Stimulated activated CD4-positive, alpha-beta T cell treated with anti-CD3 and anti-CD28 coated beads, Interleukin-1b, Interleukin-23, amount 100 ng/mL, for 1 hour (primary cell): ENCODE results near the gene ELF5.

Experiments used
- DNase-seq, 2 donors: peaks; one replicate each; pipeline ENCODE4 v3.0.0-alpha.2; 2020; ENCODE audit warnings: low read depth in 2 of 2

The ELF5 gene

DNA sequence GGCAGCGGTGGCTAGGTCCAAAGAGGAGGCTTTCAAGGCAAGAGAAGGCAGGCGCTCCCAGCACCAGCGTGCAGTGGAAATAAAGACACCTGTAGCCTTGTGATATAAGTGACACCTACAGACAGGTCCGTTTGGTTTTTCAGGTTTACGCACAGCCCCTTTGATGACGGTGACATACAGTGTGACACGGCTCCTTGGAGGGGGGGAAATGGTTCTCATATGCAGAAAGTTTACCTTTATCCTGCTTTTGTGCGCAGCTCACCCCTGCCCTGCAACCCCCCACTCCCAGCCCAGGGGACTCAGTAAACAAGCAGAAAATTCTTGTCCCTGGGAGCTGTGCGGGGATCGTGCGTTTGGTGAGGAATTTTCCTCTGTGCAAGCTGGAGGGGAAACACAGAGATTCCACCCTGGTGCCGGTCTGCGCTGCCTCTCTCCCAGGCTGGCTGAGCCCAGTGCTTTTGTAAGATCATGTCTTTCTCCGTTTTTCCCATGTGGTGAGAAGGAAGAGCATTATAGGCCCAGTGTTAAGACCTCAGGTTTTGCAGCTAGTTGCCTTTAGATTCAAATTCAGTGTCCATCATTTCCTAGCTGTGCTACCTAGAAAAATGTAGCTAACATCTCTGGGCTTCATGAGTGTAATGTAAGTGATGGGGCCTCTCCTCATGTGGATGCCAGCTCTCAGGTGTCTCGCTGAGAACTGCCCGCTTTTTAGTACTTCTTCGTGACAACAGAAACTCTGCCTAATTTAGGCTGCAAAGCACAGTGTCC, at the start of gene ELF5:
TSS of gene ELF5 (minus strand) at position 113 of the 768 bp plus-strand sequence. CDS start 8,045 bp downstream, outside the sequence.
- DNase-seq: no peak

DNA sequence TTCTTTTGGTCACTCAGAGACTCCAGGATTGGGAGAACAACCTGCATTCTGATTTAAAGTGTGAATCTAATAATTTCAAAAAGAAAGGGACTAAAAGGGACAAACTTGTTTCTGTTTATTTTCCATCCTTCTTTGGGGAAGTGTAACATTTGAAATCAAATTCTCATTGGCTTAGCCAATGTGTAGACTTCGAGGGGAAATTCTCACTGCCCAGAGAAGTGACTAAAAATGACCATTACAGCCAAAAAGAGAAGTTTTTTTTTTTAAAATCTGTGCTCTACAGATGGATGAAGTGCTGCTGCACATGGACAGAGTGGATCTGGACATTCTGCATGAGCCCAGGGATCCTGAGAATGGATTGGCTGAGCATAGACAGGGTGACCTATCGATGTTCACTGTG, 49.4 kb upstream of the ELF5 start:
- DNase-seq: no peak

DNA sequence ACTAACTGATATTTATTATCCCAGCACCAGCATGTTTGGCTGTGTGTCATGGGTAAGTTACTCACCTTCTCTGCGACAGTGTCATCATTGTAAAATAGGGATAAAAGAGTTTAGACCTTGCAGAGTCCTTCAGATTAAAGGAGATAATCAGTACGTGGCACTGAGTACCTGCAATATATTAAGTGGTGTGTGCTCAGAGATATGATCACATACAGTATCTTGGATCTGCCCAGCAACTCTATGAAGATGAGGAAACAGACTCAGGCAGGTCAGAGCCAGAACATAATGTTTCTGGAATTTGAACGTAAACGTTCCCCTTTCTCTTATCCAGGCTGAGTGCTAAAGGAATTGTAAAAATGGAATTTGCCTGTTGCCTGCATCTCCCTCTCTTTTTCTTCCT, 46.9 kb upstream of the ELF5 start:
- no peak for DNase-seq

DNA sequence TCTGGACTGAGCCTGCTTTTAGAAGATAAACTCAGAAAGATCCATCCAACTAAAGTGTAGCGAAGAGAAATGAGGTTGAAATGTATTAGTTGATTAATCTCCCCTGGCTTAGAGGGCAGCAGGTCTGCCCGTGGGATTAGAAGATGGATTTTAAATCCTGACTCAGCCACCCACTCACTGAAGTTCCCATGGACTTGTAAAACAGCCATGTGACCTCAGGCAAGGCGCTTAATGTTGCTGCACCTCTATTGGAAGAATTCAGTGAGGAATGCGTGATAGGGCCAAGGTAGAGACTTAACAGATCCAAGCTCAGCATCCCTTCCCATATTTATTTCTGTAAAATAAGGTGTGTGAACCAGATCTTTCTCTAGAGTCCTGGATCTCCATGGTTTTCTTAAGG, 45.1 kb upstream of the ELF5 start:
- DNase-seq: no peak

DNA sequence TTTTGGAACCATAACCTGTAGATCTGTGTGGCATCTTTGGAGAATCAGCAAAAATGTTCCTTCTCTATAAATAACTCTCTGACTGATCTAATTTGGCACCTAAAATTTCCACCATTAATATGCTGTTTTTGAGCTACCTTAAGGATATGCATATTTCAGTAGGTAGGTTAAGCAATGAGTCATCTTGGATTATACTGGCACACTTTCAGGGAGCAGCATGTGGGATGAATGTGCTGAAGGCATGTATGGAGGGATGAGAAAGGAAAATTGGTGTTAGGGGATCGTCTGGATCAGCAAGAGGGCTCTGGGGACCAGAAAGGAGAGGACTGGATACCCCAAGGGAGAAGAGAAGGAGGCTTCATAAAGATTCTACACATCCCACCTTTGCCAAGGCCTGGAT, 44.6 kb upstream of the ELF5 start:
- DNase-seq: no peak

DNA sequence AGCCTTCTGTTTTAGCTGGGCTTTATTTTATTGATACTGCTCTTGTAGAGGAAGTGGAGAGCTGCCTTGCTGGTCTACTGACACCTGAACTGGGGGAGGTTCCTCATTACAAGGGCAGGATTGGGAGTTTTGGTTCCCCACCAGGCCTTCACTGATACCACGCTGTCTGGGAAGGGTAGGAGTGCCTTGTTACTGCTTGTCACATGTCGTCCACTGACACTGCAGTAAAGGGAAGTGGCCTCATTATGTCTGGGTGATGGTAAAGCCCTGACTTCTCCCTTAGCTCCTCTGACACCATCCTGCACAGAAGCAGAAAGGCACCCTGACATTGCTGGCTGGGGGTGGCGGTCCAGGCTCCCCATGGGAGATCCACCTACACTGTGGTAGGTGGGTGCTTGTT, 38.7 kb upstream of the ELF5 start:
- no peak for DNase-seq

DNA sequence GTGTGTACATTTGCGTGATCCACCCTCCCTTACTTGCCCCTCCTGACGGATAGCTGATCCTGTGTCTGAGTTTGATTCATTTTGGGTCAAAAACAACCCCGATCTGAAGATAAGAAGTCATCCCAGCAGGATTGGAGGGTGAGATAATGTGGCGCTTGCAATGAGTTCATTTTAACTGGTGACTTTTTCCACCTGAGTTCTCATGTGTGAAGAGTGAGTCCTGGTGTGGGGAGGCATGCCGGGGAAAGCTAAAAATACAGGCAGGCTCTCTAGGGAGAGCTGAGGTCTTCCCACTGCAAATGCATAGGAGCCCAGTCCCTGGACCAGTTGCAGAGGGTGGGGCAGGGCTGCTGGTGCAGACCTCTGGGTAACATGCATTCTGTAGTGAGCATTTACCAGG, 35.7 kb upstream of the ELF5 start:
- DNase-seq: no peak

DNA sequence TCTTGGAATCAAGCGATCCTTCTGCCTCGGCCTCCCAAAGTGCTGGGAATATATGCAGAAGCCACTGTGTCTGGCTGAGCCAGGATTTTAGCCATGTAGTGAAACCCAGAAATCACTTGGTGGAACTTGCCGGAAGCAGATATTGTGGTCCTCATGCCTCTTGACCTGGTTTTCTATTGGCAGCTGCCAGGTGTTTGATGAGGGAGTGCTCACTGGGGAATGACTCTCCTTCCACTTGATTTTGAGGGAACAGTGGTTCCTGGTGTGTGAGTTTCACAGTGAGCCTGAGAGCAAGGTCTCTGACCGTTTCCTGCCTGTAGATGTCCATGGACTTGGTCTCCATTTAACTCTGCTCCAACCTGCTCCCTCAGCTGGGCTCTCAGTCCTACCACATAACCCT, 34.7 kb upstream of the ELF5 start:
- DNase-seq: no peak

DNA sequence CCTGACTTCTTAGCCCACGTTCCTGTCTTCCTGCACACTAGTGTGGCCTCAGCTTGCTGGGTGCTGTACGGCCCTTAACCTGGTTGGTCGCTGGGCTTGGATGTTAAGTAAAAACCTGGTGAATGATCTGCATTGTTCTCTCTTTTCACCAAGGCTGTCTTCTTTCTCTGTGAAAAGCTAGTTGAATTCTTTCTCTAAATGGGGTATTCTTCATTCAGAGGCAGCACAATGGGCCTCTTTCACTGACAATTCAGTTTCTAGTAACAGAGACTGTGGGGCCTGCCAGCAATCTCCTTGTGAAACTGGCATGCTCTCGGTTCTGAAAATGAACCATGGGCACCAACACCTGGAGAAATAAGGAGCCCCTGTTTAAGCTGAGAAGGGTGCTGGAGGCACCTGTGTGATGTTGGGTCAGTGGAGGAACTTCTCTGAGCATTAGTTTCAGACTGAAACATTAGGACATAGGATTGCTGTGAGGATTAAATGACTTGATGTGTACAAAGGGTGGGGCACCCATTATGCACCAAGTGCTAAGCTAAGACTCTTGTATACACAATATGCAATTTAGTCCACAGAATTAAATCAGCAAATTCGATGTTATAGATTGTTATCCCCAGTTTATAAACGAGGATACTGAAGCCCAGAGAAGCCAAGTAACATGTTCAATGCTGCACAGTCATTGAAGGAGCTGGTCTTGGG, 33.1 kb upstream of the ELF5 start:
- DNase-seq: no peak

DNA sequence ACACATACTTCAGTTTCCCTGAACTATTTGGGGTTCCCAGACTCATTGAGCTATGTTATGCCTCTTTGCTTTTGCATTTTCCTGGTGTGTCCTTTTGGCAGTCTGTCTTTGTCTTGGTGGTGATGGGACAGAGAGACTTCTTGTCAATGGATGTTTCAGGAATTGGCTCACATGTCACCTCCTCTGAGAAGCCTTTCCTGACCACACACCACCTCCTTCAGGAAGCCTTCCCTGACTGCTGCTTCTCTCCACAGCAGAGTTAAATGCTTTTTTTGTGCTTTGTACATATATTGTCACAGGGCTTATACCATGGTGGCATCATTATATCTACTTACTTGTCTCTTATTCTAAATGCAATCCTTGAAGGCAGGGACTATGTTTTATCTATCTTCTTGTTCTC, 28.5 kb upstream of the ELF5 start:
- no peak for DNase-seq

DNA sequence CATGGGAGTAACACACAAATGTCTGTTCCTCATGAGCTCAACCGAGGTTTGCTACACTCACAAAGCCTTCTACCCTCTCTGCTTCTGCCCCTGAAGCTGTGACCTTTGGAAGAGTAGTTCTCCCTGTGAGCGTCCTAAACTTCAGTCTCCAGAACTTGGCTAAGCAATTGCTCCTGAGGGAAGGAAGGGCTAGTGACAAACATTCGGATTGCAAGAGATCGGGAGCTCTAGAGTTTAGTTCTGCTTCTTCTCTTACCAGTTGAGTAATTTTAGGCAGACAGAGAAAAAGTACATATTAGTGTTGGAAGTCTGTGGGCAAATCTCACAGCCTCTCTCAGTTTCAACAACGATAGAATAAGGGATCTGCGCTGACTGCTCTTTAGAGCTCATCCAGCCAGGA, 27.3 kb upstream of the ELF5 start:
- no peak for DNase-seq

DNA sequence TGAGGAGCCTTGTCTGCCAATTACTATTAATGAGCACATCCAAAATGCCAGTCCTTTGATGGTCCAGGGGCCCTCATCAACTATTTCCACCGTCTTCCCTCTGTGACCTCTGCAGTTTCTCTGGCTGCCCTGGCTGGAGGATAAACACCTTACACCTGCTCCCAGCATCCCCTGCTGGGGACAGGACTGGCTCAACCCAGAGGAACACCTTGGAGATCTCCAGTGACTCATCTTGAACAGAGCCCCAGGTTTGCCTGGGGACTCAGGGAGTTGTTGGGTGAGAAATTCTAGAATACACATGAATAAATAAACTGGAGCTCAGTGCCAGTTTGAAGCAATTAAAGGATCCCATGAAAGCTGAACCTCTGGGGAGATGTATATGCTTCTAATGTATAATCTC, 24.0 kb upstream of the ELF5 start:
- DNase-seq: no peak

DNA sequence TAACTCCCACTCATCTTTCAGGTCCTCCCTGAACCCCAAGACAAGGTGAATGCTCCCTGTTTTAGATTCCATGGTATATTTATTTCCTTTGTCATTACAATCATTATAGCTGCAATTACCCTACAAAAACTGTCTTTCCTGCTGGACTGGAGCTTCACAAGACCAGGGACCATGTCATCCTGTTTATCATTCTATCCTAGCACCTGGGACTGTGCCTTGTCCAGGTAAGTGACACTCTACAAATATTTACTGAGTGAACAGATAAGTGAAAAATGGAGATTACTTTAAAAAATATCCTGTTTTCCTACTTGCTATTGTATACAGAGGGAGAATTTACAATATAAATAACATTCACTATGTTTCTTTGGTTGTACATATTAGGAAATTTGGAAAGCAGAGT, 22.5 kb upstream of the ELF5 start:
- no peak for DNase-seq

DNA sequence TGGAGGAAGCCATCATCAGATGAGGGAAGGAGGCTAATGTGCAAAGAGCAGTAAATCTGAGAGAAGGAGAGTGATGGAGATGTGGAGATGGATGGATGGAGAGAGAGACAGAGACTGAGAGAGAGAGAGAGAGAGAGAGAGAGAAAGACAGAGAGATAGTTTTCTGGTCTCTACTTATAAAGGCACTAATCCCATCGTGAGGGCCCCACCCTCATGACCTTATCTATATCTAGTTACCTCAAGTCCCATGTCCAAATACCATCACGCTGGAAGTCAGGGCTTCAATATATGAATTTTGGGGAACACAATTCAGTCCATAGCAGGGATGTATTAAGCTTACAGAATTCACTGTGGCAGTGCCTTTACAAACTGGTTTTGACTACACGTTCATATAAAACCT, 21.2 kb upstream of the ELF5 start:
- no peak for DNase-seq

DNA sequence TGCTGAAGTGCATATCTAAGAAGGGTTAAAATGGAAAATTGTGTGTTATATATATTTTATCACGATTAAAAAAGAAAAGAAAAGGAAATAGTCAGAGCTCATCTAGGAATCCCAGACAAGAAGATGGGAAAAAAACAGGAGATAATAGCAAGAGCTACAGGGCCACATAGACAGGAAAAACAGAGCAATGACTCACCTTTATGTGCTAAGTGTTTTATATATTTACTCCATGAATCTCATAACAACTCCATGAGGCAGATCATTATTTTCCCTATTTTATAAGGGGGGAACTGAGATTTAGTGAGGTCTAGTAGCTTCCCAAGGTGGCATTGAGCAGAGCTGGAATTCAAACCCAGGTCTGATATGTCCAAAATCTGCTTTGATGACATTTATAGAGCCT, 18.1 kb upstream of the ELF5 start:
- DNase-seq: no peak

DNA sequence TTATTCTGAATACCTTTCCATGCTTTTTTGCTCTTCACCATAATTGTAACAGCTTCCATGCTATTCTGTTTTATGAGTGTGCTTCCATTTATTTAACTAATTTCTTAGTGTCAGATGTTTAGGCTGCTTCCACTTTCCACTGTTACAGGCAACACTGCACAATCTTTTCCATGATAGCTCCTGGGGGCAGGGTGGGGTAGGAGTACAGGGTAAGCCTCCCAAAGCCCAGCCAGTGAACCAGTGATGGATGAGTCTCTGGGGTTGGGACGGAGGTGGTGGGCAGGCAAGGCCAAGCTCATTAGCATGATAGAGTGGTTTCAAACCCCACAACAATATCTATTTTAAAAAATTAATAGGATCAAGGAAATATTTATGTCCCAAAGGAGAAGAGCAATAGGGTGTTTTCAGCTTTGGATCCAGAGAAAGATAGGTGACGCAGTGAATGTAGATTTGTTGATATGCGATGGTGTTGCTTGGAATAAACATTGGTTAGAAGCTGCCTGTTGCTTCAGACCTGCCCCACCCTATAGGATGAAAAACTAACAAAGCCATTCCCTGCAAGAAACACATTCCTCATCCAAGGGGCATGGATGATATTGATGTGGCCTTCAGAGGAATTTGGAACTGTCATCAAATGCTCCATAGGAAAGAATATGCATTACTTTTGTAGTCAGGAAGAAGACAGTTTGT, 17.1 kb upstream of the ELF5 start:
- DNase-seq: no peak

DNA sequence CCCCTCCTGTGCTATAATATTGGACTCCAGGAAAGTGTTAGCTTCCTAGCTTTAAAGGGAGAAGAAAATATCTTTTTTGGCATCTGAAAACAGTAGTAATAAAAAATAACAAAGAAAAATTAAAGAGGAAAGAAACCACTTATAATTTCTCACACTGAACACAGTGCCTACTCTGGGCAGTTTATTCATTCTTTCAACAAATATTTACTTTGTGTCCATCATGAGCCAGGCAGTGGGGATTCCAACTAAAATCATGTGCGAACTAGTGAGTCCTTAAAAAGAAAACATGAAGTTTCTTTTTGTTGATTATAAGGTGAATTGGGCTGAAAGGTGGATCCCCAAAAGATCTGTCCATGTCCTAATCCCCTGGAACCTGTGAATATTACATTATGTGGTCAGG, 16.0 kb upstream of the ELF5 start:
- no peak for DNase-seq

DNA sequence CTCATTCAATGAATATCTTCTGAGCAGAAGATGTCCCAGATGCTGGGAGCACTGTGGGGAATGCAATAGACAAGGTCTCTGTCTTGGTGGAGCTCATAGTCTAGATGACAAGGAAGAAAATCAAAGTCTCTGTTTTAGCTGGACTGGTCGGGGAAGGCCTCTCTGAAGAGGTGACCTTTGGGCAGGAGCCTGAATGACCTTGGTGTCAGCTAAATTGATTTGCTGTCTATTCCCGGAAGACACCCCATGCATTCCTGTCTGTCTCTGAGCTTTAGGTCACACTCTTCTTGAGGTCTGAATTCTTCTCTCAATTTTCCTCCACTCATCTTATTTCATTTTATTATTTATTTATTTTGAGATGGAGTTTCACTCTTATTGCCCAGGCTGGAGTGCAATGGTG, 14.5 kb upstream of the ELF5 start:
- no peak for DNase-seq

DNA sequence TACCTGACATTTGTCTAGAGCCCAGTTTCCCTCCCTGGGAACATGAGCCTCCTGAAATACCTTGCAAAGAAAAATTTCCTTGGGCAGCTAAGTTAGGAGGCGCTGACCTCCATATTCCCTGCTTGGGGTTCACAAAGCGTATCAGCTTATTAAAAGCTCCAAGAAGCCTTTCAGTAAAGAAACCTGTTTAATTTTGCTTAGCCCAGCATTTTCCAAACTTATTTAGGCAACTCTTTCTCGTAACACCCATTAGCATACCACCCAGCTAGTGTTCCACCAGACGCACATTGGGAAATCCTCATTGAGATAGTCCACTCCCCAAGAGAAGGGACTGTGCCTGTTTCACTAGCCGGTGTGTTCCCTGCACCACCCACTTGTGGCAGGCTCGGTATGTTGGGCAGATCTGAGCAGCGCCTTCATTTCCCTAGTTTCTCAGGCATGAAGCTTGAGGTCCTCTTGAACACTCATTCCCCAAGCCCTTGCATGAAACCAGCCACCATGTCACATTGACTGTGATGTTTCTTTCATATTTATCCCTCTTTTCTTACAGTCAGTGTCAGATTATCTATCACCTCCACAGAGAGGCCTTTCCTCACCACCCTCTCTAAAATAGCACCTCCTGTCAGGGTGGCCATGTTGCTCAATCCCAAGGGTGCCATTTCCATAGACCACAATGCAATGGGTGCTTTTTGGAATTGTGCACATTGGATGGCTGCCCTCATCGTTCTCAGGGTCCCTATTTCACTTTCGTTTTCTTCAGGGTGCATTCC, 12.5 kb upstream of the ELF5 start:
- DNase-seq: no peak

DNA sequence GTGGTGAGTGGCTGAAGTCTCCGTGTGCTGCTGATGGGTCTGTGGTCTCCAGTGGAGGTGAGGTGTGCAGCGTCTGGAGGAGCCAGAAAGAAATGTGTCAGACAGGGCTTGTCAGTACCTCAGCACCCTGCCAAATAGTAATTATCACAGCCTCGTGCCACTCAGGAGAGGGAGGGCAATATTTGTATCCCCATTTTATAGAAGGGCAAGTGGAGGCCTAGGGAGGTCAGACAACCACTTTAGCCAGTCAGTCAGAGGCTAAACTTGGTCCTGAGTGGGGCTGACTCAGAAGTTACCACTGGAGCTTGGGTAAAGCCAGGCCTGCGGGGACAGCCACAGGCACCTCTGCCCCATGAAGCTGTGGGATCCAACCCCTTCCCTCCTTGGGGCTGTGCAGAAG, 11.5 kb upstream of the ELF5 start:
- DNase-seq: no peak

DNA sequence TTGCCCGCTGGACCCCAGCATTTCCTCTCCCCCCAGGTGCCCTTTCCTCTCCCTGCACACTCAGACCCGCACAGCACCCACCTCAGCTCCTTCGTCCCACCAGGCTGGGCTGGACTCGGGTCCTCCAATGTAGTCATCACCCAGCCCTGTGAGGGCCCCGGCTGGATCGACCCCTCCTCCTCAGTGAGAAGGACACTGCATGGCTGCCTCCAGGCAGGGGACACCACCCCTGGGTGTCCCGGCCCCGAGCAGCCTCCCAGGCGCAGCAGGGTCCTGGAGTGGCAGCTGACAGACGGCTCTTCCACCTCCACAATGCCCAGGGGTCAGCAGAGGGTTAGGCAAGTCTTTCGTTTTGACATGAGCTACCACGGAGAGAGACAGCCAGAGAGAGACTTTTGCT, 11.1 kb upstream of the ELF5 start:
- no peak for DNase-seq

DNA sequence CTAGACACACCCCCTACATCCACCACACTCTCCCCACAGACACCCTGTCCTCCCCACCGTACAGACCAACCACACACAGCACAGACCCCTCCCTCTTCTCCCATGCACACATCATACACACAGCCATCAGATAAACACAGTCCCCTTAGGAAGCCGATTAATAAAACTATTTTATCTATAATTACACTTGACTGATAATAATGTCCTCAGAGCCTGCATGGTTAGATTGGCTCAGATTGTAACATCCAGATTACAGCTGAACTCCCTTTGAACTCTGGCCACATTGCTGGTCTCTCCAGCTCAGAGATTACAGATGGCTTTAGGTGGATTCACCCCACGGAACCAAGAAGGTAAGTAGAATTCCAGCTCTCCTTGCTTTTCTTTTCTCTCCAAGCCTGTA, 9.5 kb upstream of the ELF5 start:
- DNase-seq: no peak
